GDM1 (cell line): ENCODE data around the gene IPO9.

Source experiments
- DNase-seq: peaks from one replicate; lab custom pipeline; 2025; lab: John Stamatoyannopoulos, UW

The IPO9 gene

GRCh38 chr1:201906336-201906735 lies 77.4 kb downstream of the IPO9 start:
- DNase-seq = no peak

GRCh38 chr1:201907621-201908020 lies 78.7 kb downstream of the IPO9 start:
- DNase-seq = no peak

GRCh38 chr1:201911826-201912571 lies 83.0 kb downstream of the IPO9 start:
- no peak for DNase-seq

- no peak for DNase-seq
These were observed 83.9 kb downstream of the IPO9 start for GRCh38 chr1:201912832-201913231.

GRCh38 chr1:201914456-201915235 lies 85.7 kb downstream of the IPO9 start:
- no peak for DNase-seq

GRCh38 chr1:201916649-201917249 lies 87.8 kb downstream of the IPO9 start:
- DNase-seq = no peak

GRCh38 chr1:201917362-201918033 lies 88.5 kb downstream of the IPO9 start:
- DNase-seq = no peak

- no peak for DNase-seq
These were observed 89.4 kb downstream of the IPO9 start for GRCh38 chr1:201918343-201918742.

GRCh38 chr1:201921952-201922558 lies 93.1 kb downstream of the IPO9 start:
- no peak for DNase-seq

- DNase-seq = no peak
These were observed 96.3 kb downstream of the IPO9 start for GRCh38 chr1:201925301-201925567.

GRCh38 chr1:201925981-201926645 lies 97.2 kb downstream of the IPO9 start:
- no peak for DNase-seq

GRCh38 chr1:201928266-201928665 lies 99.3 kb downstream of the IPO9 start:
- no peak for DNase-seq

- DNase-seq = no peak
These were observed 101.2 kb downstream of the IPO9 start for GRCh38 chr1:201930137-201930536.

GRCh38 chr1:201930803-201931202 lies 101.8 kb downstream of the IPO9 start:
- no peak for DNase-seq
